HS-5 (cell line): ENCODE data around the gene GPC6.
"Not testable (repeated sequence)": the region's sequence is repeated elsewhere in the genome, so short reads cannot be mapped to it uniquely, and the experiment has no call there.

ENCODE experiments used
- DNase-seq: peaks from one replicate; pipeline ENCODE4 v3.0.0-alpha.2; 2012; ENCODE audit warnings: low read depth

The GPC6 gene

DNA sequence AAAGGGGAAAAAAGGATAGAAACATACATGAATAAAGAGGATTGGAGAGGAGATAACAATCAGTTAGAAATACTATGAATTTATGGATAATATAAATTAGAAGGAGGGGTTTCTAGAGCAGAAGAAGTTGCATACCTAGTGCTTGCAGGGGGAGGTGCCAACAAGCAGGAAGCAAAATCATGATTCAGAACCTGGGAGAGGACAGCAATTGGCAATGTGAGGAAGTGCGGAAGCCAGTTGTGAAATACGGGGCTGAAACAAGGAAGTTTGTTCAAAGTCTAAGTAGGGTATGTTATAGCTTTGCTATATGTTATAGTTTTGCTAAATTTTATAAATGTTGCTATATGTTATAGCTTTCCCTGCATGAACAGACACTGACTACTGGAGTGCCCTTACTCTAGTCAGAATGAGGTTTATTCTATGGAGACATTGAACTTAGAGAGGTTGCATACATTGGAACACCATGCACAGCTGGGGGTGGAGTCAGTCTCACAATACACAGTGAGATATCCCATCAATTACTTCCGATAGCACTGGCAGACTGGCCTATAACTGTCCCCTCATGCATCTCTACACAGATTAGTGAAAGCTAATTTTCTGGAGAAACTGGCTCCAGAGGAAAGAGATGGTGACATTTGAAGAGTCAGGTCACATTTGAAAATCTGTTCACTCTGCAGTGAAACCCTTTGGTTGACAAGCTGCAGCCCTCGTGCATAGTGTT is 92.1 kb downstream of the GPC6 start:
- DNase-seq = no peak

DNA sequence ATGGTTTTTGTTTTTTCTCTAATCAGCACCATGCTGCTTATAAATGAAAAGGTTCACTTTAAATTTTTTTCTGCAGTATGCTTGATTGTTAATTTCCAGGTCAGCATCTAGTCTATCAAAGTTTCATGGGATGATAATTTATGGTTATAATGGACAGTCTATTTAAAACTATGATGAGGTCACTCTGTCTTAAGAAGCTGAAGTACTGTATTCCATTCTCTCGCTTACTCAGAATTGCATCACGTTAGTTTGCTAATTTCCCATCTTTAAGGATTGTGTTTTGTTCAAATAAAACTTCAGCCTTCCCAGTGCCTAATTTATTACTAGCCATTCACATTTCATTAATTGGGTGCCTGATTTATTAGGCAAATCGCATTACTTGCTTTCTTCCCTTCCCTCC is 94.3 kb downstream of the GPC6 start:
- DNase-seq = no peak

DNA sequence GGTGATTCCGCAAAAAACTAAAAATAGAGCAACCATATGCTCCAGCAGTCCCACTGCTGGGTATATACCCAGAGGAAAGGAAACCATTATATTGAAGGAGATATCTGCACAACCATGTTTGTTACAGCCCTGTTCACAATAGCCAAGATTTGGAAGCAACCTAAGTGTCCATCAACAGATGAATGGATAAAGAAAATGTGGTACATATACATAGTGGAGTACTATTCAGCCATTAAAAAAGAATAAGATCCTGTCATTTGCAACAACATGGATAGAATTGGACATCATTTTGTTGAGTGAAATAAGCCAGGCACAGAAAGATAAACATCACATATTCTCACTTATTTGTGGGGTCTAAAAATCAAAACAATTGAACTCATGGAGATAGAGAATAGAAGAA is 97.3 kb downstream of the GPC6 start:
- not testable (repeated sequence) for DNase-seq

DNA sequence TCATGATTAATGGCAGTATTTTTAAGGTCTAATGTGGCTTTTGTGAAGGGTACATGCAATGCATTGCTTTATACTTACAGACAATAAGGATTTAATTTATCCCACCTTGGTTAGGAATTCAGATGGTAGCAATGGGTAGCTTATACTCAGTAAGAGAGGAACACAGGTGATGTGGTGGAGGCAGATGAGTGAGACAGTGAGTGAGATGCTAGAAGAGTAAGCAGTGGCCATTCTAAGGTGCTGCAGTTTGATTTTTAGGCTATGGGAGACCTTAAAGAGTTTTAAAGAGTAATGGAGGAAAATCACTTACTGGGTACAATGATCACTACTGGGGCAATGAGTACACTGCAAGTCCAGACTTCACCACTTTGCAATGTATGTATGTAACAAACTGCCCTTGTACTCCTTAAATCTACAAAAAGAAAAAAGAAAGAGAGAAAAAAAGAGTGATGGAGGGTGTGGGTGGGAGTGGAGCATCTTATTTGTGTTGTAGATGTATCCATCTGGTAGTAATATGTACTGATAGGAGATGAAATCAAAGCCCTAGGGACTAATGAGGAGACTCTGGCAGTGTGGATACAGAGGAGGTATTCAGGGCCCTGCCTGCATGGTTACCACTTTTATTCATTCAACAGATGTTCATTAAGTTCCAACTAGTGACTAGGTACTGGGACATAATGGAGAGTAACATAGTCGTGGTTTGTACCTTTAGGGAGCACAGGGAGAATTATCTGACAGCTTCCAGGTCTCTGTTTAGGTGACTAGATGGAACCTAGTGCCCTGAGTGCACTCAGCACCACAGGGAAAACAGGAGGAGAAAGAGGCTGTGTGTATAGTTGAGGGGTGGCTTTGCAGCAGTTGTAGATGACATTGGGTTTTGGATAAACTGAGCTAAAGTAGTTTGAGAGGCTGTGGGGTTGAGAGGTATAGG is 99.0 kb downstream of the GPC6 start:
- DNase-seq = no peak

DNA sequence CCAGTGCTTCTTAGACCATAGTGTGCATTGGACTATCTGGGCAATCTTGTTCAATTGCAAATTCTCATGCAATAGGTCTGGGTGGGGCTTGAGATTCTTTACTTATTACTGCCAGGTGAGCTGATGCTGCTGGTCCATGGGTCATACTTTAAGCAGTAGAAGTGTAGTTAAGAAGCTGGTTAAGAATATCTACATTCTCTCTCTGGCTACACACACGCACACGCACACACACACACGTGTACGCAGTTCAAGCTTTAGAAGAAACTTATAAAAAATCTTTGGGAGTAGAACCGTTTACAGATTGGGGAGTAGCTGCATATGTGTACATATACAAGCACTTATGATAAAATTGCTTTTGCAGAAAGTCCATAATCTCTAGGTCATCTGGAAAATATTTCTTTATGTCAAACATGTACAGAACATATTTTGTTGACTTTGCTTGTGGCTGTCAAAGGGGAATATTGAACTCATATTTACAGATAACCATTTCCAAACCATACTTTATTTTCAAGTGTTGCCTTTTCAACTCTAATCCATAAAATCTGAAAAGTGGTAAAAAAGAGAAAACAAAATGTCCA is 99.7 kb downstream of the GPC6 start:
- DNase-seq = no peak

DNA sequence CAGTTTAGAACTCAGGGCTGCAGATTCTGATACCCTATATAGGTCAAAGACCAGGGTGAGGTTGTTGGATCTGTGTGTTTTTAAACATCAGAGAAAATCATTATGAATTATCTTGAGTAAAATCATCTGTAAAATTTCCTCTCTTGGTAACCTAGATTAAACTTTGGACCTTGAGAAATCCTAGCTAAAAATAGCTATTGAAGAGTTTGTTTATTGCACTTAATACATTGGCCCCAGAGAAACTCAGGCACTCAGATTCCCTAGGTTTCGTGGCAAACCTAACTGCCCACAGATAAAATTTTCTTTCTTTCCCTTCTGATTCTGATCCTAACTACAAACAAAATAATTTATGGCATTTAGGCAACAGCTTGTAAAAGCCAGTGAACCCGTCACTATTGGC is 102.3 kb downstream of the GPC6 start:
- DNase-seq = no peak

DNA sequence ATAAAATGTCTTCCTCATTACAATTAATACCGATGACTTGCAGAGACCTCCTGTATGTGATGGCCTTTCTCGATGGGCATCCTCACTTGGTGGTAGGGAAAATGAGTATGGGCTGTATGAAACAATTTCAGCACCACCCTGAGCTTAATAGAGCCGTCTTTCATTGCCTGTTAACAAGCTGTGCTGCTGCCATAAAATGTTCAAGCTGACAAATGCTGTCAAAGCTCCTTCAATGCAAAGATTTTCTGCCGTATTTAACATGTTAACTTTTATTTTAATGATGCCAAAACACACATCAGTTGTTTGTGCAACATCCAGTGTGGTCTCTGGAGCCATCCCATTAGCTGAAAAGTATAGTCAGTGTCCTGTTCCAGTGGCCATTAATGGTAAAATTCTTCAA is 110.1 kb downstream of the GPC6 start:
- DNase-seq = no peak

DNA sequence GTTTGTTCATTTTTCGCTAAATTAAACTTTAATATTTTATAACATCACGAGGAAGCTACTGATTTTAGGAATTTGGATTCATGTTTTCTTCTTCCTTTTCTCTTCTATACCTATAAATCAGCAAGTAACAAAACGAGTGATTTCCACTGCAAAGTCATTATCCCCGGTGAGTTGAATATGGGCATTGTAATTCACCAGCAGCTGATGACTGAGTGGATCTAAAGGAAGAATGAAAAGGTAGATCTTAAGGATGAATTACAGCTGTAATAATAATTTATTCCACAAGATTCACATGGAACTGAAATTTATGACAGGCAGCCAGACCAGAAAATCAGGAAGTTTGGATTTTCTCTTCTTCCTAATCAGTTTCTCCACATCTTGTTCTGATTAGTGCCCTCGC is 111.4 kb downstream of the GPC6 start:
- DNase-seq = no peak

DNA sequence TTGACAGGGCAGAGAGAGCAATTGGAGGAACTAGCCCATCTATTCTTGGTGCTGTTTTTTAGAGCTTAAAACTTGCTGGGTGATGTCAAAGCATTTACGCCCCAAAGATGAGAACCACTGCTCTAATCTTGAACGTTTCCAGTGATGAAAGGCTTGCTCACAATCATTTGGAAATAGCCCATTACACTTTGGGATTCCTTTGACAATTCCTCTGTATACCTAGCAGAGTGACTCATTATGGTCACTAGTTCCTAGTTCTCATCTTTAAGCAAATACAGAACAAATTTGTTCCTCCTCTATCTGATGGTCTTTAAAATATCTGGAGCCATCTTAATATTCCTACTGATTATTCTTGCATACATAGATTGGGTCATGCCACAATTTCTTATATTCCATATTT is 112.3 kb downstream of the GPC6 start:
- DNase-seq = no peak

DNA sequence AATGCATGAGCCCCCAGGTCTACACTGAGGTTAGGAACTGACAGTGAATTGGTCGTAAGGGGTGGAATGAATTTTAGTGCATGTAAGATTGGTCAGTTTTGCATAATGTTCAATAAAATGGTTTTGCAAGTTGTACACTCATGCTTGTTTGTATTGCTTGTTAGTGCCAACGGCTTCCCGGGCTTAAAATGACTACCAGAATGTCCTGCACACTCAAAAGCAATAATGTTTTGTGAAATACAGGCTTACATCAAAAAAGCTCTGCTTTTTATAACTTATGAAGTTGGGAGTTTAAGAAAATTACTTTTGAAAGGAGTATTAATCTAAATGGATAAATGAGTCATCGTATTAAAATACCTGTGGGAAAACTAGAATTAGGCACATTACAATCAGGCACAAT is 112.9 kb downstream of the GPC6 start:
- no peak for DNase-seq

DNA sequence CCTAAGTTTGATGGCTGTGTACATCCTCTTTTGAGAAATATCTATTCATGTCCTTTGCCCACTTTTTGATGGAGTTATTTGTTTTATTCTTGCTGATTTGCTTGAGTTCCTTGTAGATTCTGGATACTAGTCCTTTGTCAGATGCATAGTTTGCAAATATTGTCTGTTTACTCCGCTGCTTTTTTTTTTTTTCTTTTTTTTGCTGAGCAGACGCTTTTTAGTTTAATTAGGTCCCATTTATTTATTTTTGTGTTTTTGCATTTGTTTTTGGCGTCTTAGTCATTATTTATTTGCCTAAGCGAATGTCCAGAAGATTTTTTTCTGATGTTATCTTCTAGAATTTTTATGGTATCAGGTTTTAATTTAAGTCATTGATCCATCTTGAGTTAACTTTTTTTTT is 114.9 kb downstream of the GPC6 start:
- no peak for DNase-seq

DNA sequence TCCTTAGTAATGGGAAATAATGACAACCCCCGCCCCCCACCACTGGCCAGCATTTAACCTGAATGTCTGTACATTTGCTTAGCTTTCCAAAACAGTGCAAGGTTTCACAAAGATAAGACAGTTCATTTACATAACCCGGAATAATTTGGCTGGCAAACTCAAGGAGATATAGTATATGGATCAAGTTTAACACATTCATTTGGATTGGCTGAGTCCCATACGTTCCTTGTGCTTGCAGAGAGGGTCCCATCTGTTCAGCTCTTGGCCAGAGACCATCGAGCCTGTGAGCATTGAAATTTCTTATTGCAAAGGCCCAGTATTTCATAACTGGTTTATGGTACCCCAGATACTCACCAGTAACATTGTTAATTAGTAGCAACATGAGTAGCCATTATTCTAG is 116.5 kb downstream of the GPC6 start:
- DNase-seq = no peak

DNA sequence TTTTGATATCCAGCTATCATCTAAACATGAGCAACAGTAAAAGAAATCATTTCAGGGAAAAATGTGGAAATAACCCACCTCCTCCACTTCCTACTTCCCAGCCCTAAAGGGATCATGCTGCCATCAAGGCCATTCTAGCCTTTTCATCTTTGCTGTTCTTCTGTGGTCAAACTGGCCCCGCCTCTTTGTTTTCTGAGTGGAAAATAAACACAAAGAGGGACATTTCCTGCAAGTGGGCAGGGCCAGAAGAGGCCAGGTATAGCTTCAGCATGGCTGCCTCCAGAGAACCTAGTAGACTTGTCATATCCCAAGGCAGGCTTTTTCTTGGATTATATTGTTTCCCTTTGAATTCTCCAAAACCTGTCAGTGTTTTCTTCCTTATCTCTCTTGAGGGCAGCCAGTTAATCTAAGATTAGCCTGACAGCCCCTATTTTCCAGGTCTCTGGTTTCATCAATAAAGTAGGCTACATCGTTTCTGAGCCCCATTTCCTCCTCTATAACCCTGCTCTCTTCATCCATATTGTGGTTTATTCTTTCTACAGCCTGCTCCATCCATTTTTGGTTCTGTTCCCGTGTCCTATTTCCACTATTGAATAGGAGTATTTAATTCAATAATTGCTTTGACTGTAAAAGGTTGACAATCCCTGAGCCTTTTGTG is 117.6 kb downstream of the GPC6 start:
- DNase-seq = no peak

DNA sequence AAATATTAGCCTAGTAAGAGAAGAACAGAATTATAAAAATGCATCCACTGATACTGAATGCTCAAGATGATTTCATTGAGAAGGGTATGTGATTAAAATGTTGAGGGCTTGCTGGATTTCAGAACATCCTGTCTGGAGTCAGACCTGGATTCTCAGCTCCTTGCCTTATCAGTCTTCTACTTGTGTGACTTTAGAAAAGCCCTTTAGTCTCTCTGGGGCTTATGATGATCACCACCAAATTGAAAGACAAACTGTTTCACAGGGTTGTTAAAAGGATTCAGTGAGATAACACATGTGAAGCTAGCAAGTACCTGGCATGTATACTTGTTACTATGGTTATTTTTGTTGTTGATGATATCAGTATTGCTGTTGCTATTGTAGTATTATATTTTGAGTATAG is 118.4 kb downstream of the GPC6 start:
- DNase-seq = no peak

DNA sequence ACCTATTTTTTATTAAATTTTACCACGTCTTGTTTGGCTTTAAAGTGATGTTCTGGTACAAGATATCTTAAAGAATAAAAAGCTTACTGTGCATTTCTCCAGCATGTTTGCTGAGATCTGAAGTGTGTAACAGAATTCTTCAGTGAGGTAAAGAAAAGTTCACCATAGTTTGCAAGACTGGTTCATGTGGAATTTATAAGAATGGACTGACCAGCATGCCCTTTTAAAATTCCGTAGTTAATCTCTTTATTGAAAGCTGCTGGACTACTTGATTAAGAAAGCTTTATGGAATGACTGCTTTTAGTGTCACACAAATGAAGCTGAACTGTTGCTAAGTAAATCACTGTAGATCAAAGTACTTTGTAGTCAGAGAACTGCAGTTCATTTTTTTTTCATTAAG is 119.2 kb downstream of the GPC6 start:
- no peak for DNase-seq

DNA sequence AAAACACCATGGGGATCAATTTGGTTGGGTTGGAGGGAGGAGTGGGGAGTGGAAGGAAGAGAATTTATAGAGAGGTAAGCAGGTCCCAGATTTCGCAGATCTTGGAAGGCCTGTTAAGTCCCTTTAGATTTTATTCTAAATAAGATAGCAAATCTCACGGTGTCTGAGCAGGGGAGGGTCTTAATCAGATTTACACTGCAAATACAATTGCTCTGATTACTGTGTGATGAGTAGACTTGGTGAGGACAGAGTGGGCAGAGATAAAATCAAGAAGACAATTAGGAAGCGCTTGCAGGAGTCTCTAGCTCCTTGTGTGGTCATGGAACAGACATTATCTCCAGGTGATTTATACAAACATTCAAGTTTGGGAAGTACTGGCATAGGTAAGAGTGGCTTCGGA is 126.0 kb downstream of the GPC6 start:
- DNase-seq = no peak

DNA sequence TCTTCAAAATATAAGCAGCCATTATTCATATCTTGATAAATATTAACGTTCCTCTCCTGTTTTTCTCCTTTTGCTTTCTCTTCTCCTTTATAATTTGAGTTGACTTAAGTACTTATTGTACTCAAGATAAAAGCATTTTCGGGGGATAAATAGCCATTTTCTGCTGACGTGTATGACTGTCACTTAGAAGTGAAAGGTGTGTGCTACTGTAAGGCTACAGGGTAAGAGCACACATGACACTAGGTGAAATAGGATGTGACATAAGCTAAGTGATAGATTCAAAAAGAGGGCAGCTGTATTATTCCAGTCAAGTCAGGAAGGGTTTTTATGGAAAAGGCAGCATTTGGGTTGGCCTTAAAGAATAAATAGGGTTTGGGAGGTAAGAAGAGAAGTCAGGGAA is 128.5 kb downstream of the GPC6 start:
- no peak for DNase-seq

DNA sequence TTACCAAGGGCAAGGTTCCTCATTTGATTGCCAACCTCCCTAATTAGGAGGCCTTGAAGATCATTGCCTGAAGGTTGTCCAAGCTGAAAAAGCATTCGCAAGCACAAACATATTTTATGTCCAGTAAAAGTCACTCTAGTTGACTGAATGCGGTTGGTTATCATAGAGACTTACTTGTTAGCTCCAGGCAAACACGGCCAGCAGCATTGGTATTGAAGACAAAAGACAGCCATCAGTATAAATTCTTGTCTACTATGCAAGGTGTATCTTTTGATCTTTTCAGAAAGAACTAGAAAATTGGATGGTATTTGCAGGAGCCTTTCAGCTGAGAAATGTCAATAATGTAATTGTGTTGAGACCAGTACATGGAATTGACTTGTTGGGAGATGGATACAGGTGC is 129.9 kb downstream of the GPC6 start:
- DNase-seq = no peak

DNA sequence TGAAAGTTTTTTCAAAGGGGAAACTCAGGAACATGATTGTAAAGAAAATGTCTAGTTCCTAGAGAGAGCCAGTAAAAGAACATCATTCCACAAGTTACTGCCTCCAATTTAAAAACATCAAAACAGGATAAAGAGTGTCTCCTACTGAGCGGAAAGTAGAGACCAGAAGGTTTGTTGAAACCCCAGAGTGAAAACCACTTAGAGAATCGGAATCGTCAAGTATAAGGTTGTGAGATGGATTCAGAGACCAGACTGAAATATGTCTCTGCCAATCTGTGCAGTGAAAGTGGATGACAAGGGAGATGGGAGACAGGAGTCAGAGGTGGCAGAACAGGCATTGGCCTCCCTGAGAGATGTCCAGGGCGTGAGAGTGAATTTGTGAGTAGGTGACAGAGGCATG is 133.4 kb downstream of the GPC6 start:
- DNase-seq = no peak

DNA sequence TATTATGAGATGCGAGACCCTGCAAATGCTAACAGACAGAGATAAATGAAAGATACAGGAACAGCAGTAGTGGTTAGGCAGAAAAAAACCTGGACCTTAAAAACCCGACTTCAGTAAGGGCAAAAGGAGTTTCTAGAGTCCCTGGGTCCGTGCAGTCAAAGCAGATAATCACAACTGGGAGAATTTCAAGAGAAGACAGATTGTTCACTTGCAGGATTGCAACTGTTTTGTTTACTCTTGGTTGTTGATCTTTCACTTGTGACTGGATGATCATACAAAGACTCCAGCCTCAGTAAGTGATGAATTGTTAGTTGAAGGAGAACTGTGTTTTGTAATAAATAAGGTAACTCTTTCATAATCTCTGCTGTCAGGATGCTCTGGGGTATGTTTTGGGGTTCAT is 135.1 kb downstream of the GPC6 start:
- no peak for DNase-seq

DNA sequence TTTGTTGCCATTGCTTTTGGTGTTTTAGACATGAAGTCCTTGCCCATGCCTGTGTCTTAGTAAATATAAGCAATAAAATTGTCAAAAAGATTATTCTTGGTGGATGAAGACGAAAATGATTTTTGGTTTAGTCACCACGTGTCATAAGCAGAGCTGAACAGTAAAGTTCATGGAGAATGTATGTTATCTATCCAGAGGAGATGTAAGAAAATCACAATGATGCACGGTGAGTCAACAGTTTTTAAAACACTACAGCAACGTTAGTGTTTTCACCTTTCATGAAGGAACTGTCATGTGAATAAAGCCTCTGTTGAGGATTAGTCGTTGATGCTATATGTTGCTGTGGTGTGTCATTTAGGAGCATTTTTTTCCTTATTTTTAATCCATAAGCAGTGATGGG is 137.6 kb downstream of the GPC6 start:
- peak; percentile 3 for DNase-seq

DNA sequence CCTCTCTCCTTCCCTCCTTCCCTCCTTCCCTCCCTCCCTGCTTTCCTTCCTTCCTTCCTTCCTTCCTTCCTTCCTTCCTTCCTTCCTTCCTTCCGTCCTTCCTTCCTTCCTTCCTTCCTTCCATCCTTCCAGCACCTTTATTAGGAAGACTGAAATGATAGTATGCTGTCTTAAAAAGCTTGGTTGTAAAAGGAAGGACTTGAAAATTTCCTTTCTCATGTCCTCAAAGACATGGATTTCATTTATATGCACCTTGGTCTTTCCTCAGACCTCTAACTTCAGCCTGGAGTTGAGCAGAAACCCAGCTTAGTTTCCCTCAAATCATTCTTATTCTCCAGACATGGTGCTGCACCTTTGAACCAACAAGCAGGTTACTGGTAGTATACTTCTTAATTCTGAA is 141.7 kb downstream of the GPC6 start:
- DNase-seq = no peak

DNA sequence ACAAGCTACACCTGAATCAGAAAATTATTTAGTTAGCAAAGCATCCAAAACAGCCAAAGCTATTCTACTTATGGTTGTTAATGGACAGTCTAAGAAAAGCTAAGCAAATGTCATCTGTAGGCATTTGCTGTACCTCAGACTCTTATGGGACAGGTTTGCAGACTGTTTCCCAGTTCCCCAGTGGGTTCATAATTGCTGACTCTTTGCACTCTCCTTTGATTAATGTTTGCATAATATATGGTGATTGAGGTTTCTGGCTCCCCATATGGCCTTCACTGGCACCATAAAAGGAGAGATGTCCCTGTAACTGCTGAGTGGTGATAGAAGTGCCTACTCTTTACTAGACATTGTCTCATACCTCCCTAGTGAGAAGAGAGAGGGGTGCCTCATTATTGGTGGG is 142.1 kb downstream of the GPC6 start:
- DNase-seq = no peak
